G401 (cell line): ENCODE results near the gene SLC39A11. TPM values are rescaled to one million over a fixed set of nuclear protein-coding genes. Genes with fewer than 3 reads are reported as not detected.

Experiments used
- DNase-seq: peaks from one replicate; pipeline ENCODE4 v3.0.0-alpha.2; 2015; ENCODE audit warnings: low spot score
- in situ Hi-C: cut with HindIII; loops from 2 replicates; pipeline ENCODE4 v1.10.0; 2016; ENCODE audit warnings: low sequenced_read_pairs, mixed read lengths
- total RNA-seq: library from RNA; depleted of rRNA; stranded (reverse); fragments of >200 nt; shearing (Covaris generic); gene quantifications from 2 replicates; pipeline ENCODE4 v1.2.3, GENCODE V29; 2014

SLC39A11 gene
- total RNA-seq, 1 experiment from 2014 or later: 4.1 TPM

- in situ Hi-C loops: no loop called here
- DNase-seq: no peak
Observed at GRCh38 chr17:72706396-72706981, 386.0 kb downstream of the SLC39A11 start.

GRCh38 chr17:72705905-72706395 is 386.5 kb downstream of the SLC39A11 start:
- no peak for DNase-seq
- in situ Hi-C loops: no loop called here

- in situ Hi-C loops: no loop called here
- no peak for DNase-seq
Observed at GRCh38 chr17:72702998-72703397, 389.5 kb downstream of the SLC39A11 start.

GRCh38 chr17:72702136-72702735 is 390.3 kb downstream of the SLC39A11 start:
- DNase-seq: no peak
- in situ Hi-C loops: no loop called here

GRCh38 chr17:72700226-72700625 is 392.3 kb downstream of the SLC39A11 start:
- in situ Hi-C loops: no loop called here
- no peak for DNase-seq

- DNase-seq: peak; percentile 3
- in situ Hi-C loops: no loop called here
Observed at GRCh38 chr17:72699545-72699944, 392.9 kb downstream of the SLC39A11 start.

GRCh38 chr17:72697602-72698146 is 394.8 kb downstream of the SLC39A11 start:
- DNase-seq: no peak

GRCh38 chr17:72696721-72697120 is 395.8 kb downstream of the SLC39A11 start:
- no peak for DNase-seq
- in situ Hi-C loops: no loop called here

More at GRCh38 chr17:72697602-72698146, 394.8 kb downstream of the SLC39A11 start:
- in situ Hi-C loops: no loop called here

- in situ Hi-C loops: no loop called here
- DNase-seq: no peak
Observed at GRCh38 chr17:72696156-72696555, 396.3 kb downstream of the SLC39A11 start.

- no peak for DNase-seq
Observed at GRCh38 chr17:72693956-72694355, 398.5 kb downstream of the SLC39A11 start.

GRCh38 chr17:72693151-72693878 is 399.2 kb downstream of the SLC39A11 start:
- in situ Hi-C loops: no loop called here
- no peak for DNase-seq

More at GRCh38 chr17:72693956-72694355, 398.5 kb downstream of the SLC39A11 start:
- in situ Hi-C loops: no loop called here

GRCh38 chr17:72692676-72693075 is 399.8 kb downstream of the SLC39A11 start:
- DNase-seq: no peak
- in situ Hi-C loops: no loop called here

GRCh38 chr17:72691586-72691985 is 400.9 kb downstream of the SLC39A11 start:
- in situ Hi-C loops: no loop called here

GRCh38 chr17:72691017-72691416 is 401.5 kb downstream of the SLC39A11 start:
- DNase-seq: no peak
- in situ Hi-C loops: no loop called here

More at GRCh38 chr17:72691586-72691985, 400.9 kb downstream of the SLC39A11 start:
- no peak for DNase-seq

GRCh38 chr17:72687886-72688285 is 404.6 kb downstream of the SLC39A11 start:
- in situ Hi-C loops: no loop called here

GRCh38 chr17:72684405-72685020 is 408.0 kb downstream of the SLC39A11 start:
- no peak for DNase-seq

More at GRCh38 chr17:72687886-72688285, 404.6 kb downstream of the SLC39A11 start:
- DNase-seq: no peak

GRCh38 chr17:72683506-72684404 is 408.7 kb downstream of the SLC39A11 start:
- in situ Hi-C loops: no loop called here
- peak; percentile 5 for DNase-seq

More at GRCh38 chr17:72684405-72685020, 408.0 kb downstream of the SLC39A11 start:
- in situ Hi-C loops: no loop called here

GRCh38 chr17:72682605-72683004 is 409.9 kb downstream of the SLC39A11 start:
- in situ Hi-C loops: no loop called here
- DNase-seq: no peak
